Endothelial cell of umbilical vein (primary cell): Measurements from ENCODE around the gene KIF2C. TPM values are rescaled to one million over a fixed set of nuclear protein-coding genes. Genes with fewer than 3 reads are reported as not detected.
A peak's percentile ranks its signal among the peaks of the same experiment; 100 is the strongest.

Experiments used
- BruUV-seq: library from RNA; stranded (reverse); fragments of 400-500 nt; replicated peaks from 2 replicates; lab custom pipeline; 2021; lab: Mats Ljungman, UMichigan
- CTCF ChIA-PET: fragments of 300-600, 350-600 bp; sonication (Branson Sonifier 250); formaldehyde crosslinking; loops from one replicate; lab custom pipeline; 2021; ENCODE audit warnings: antibody characterized with exemption, inconsistent platforms; lab: Charles Lee
- POLR2A ChIA-PET: fragments of 300-600, 350-600 bp; sonication (Branson Sonifier 250); formaldehyde crosslinking; loops from one replicate; lab custom pipeline; 2021; ENCODE audit warnings: antibody characterized with exemption, inconsistent platforms; lab: Charles Lee
- DNase-seq: peaks from one replicate; pipeline ENCODE4 v3.0.0-alpha.2; 2011; ENCODE audit warnings: low read depth, low spot score
- FAIRE-seq: peaks from 2 replicates; lab custom pipeline; 2011; peaks lifted over from hg19 to GRCh38; lab: Jason Lieb, UNC
- H2AFZ ChIP-seq: 2 replicates; pipeline ENCODE4 v1.6.0; 2012; ENCODE audit warnings: low read depth, low read length, control low read depth, inconsistent platforms
- H3K27ac ChIP-seq: 2 replicates; pipeline ENCODE4 v1.5.1; 2011; ENCODE audit warnings: low read depth, mild to moderate bottlenecking, control low read depth, low read length, moderate library complexity; ENCODE audit not compliant: insufficient read depth
- H3K27me3 ChIP-seq, 2 experiments: 2 replicates each; pipeline versions ENCODE4 v1.6.0 to v1.6.1; 2011; ENCODE audit warnings: low read length in 2 of 2, mixed read lengths in 1 of 2; ENCODE audit not compliant: control insufficient read depth in 2 of 2, insufficient read depth in 2 of 2
- H3K36me3 ChIP-seq, 2 experiments: 2 replicates in 1 of 2; 3 replicates in 1 of 2; pipeline ENCODE4 v1.5.1; 2011; ENCODE audit warnings: low read length in 2 of 2, mild to moderate bottlenecking in 1 of 2, moderate library complexity in 1 of 2; ENCODE audit not compliant: control insufficient read depth in 2 of 2, insufficient read depth in 2 of 2; ENCODE audit errors: extremely low read depth in 1 of 2
- H3K4me1 ChIP-seq: 3 replicates; pipeline ENCODE4 v1.5.1; 2011; ENCODE audit warnings: mild to moderate bottlenecking, low read length; ENCODE audit not compliant: control insufficient read depth, insufficient read depth; ENCODE audit errors: extremely low read depth
- H3K4me2 ChIP-seq: 2 replicates; pipeline ENCODE4 v1.6.1; 2011; ENCODE audit warnings: low read length, control low read depth, mixed read lengths; ENCODE audit not compliant: insufficient read depth
- H3K4me3 ChIP-seq, 3 experiments: fragments of 200-600 bp in 1 of 3; sonication (generic), shearing (Covaris generic) in 1 of 3; replicated peaks in 1 of 3; 2 replicates each; pipeline ENCODE4 v1.5.1; 2011 to 2016; ENCODE audit warnings: control low read depth in 3 of 3, low read length in 3 of 3, mild to moderate bottlenecking in 2 of 3, inconsistent platforms in 1 of 3, low read depth in 1 of 3, moderate library complexity in 1 of 3; ENCODE audit not compliant: insufficient read depth in 1 of 3
- H3K79me2 ChIP-seq: 2 replicates; pipeline ENCODE4 v1.6.0; 2012; ENCODE audit warnings: low read length, inconsistent platforms; ENCODE audit not compliant: control insufficient read depth, insufficient read depth
- H3K9ac ChIP-seq: replicated peaks from 2 replicates; pipeline ENCODE3; 2011; ENCODE audit warnings: low read length, control low read depth; ENCODE audit not compliant: insufficient read depth; ENCODE audit errors: extremely low read depth
- H3K9me1 ChIP-seq: replicated peaks from 3 replicates; pipeline ENCODE4 v1.6.0; 2011; ENCODE audit warnings: mild to moderate bottlenecking, low read length; ENCODE audit not compliant: control insufficient read depth, insufficient read depth; ENCODE audit errors: extremely low read depth
- H3K9me3 ChIP-seq: replicated peaks from 2 replicates; pipeline ENCODE4 v1.5.1; 2012; ENCODE audit warnings: low read length, inconsistent platforms; ENCODE audit not compliant: control insufficient read depth, insufficient read depth
- H4K20me1 ChIP-seq: replicated peaks from 2 replicates; pipeline ENCODE3; 2011; ENCODE audit warnings: mild to moderate bottlenecking, low read length; ENCODE audit not compliant: control insufficient read depth, insufficient read depth; ENCODE audit errors: extremely low read depth
- EZH2 ChIP-seq: IDR thresholded peaks from 2 replicates; pipeline ENCODE4 v1.6.1; 2012; ENCODE audit warnings: borderline replicate concordance, low read depth, mild to moderate bottlenecking, moderate library complexity, low read length, inconsistent platforms; ENCODE audit not compliant: severe bottlenecking
- FOS ChIP-seq: IDR thresholded peaks from 2 replicates; pipeline ENCODE4 v1.6.1; 2011; ENCODE audit warnings: mild to moderate bottlenecking, low read length, moderate library complexity, borderline replicate concordance; ENCODE audit not compliant: insufficient read depth
- JUN ChIP-seq: IDR thresholded peaks from 2 replicates; pipeline ENCODE4 v1.6.1; 2011; ENCODE audit warnings: borderline replicate concordance, low read depth; ENCODE audit not compliant: insufficient read length, insufficient read depth
- MYC ChIP-seq: IDR thresholded peaks from one replicate; pipeline ENCODE4 v1.6.1; 2011; ENCODE audit warnings: mild to moderate bottlenecking, low read depth, low read length
- POLR2AphosphoS5 ChIP-seq: IDR thresholded peaks from 2 replicates; pipeline ENCODE4 v1.6.1; 2012; ENCODE audit warnings: low read depth, mild to moderate bottlenecking, control low read depth, low read length, moderate library complexity; ENCODE audit not compliant: insufficient read depth
- dilution Hi-C: fragments of 300-500 bp; cut with MboI; formaldehyde crosslinking; loops from one replicate; pipeline ENCODE4 v1.15.0; 2019; ENCODE audit warnings: low sequenced_read_pairs; ENCODE audit not compliant: extremely low pct_ligation_motif_present
- intact Hi-C: fragments of 100-400 bp; cut with micrococcal nuclease; formaldehyde crosslinking; loops from one replicate; pipeline ENCODE4 v1.10.0; 2022
- polyA plus RNA-seq, 4 experiments: library from polyadenylated mRNA; depleted of rRNA in 3 of 4; stranded (reverse) in 3 of 4; unstranded in 1 of 4; fragments of >200 nt; gene quantifications; 2 replicates each; pipeline versions ENCODE4 v1.2.1 to v1.2.3, GENCODE V29; 2011 to 2012; ENCODE audit warnings: missing spikeins in 1 of 4
- total RNA-seq: library from RNA; stranded (reverse); gene quantifications from 2 replicates; pipeline ENCODE4 v1.2.3, GENCODE V29; 2021

The KIF2C gene
- total and polyA plus RNA-seq, 2 donors (not counting 3 experiments of a cell fraction or from before 2014, with no cell fraction given): 27.1 to 53.7 TPM

DNA sequence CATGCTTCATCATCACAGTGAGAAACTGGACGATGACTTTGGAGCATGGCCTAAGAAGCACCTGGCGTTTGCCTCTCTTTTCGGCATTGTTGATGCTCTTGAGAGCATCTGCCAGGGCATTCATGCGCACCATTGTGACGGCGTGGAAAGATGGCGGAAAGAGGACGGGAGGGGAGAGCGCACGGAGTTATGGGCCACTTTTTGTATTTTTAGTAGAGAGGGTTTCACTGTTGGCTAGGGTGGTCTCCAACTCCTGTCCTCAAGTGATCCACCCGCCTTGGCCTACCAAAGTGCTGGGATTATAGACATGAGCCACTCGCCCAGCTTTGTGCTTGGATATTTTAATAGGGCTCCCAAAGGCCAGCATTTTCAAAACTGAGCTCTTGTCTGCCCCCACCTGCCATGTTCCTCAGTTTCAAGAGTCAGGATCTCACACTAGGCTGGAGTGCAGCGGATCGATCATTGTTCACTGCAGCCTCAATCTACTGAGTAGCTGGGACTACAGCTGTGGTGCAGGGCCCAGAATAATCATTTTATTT, 41.0 kb downstream of the KIF2C start:
- H4K20me1 ChIP-seq: no peaks in the 10 kb centered on the region
- TF ChIP-seq MYC (no peak), POLR2AphosphoS5 (peak; percentile 18)
- no peak overlapping the region for H3K27ac ChIP-seq
- no peak for FAIRE-seq
- peaks cover 35% of the 10 kb centered on the region for H3K79me2 ChIP-seq
- ChIA-PET POLR2A (interaction anchor here (0.8 kb wide), 1 partner anchor 50 kb away, joined by 3 read pairs; the partner anchor contains the start of gene RNU5D-1), CTCF (interaction anchor here (2.6 kb wide), 1 partner anchor 51 kb away, joined by 8 read pairs; the partner anchor contains the start of gene RNU5D-1)
- dilution Hi-C loops: no loop called here
- DNase-seq: no peak
- no peaks in the 10 kb centered on the region for H3K9me1 ChIP-seq
- H3K9me3 ChIP-seq: no peaks in the 10 kb centered on the region
- no peak overlapping the region for H2AFZ ChIP-seq
- no TSS peak for BruUV-seq
- H3K4me1 ChIP-seq: peaks cover 17% of the 10 kb centered on the region
- peaks cover 17 to 22% of the 10 kb centered on the region in 2 experiments for H3K36me3 ChIP-seq
- no peak overlapping the region for H3K4me2 ChIP-seq
- intact Hi-C loops: no loop called here
- H3K27me3 ChIP-seq: no peaks in the 10 kb centered on the region
- no peak overlapping the region for H3K4me3 ChIP-seq
- no peak overlapping the region for H3K9ac ChIP-seq

DNA sequence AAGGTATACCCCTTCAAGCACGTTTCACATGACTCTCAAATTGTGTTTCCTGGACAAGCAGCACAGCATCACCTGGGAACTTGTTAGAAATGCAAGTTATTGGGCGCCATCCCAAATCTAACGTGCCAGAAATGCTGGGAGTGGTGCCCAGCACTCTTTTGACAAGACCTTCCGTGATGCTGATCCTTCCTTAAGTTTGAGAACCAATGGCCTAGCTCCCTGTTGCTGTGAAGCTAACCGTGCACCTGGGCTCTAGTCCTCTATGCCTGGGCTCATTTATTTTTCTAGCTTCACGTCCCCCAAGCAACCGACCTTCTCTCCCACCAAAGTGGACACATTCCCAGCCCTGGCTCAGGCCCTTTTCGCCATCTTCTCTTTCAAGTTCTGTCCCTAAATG, 44.1 kb downstream of the KIF2C start:
- no peaks in the 10 kb centered on the region for H4K20me1 ChIP-seq
- dilution Hi-C loops: no loop called here
- no peak overlapping the region for H3K4me3 ChIP-seq
- peaks cover 1 to 5% of the 10 kb centered on the region in 2 experiments for H3K36me3 ChIP-seq
- BruUV-seq: no TSS peak
- peaks cover 12% of the 10 kb centered on the region for H3K4me1 ChIP-seq
- no peak overlapping the region for H2AFZ ChIP-seq
- ChIA-PET CTCF (interaction anchor here (0.6 to 1.9 kb wide), 5 partner anchors 9 to 1096 kb away, joined by 3 to 4 read pairs (median 4); partner anchors contain the start of genes PLK3 and RNU5D-1), POLR2A (interaction anchor here (0.7 to 1.2 kb wide), 3 partner anchors 8 to 36 kb away, joined by 3 to 4 read pairs (median 4); partner anchors contain the start of genes PLK3 and RPS8)
- TF ChIP-seq POLR2AphosphoS5: no peak
- TF ChIP-seq JUN: no peak
- TF ChIP-seq FOS: no peak
- no peak for TF ChIP-seq MYC
- TF ChIP-seq EZH2: no peak
- no peaks in the 10 kb centered on the region for H3K9me1 ChIP-seq
- H3K9me3 ChIP-seq: no peaks in the 10 kb centered on the region
- H3K4me2 ChIP-seq: no peak overlapping the region
- H3K27me3 ChIP-seq: no peaks in the 10 kb centered on the region
- H3K79me2 ChIP-seq: peaks cover 4% of the 10 kb centered on the region
- FAIRE-seq: no peak
- H3K9ac ChIP-seq: no peak overlapping the region
- no peak overlapping the region for H3K27ac ChIP-seq
- intact Hi-C loops: no loop called here
- no peak for DNase-seq
